Cerebellar cortex (tissue), 1 donor: ENCODE results near the gene CMSS1.

Source experiments
- DNase-seq: peaks from one replicate; pipeline ENCODE4 v3.0.0-alpha.2; 2015; ENCODE audit warnings: low spot score

CMSS1 gene

DNA sequence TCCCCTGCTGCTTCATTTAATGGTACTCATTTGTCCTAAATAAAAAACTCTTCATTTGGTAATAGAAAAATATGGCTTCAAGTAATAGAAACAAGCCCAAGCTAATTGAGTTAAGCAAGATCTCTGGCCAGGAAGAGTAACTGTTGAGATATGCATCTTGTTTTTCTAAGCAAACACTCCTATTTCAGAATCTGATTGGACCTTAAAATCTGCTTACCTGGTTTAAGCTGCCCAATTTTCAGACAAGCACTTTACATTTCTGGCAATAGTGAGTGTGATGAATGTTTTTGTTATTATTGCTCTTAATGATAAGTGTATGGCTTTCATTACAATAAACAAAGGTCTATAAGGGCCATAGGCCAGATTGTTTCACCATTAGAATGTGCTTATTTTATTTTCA lies 86.2 kb downstream of the CMSS1 start:
- DNase-seq: no peak

DNA sequence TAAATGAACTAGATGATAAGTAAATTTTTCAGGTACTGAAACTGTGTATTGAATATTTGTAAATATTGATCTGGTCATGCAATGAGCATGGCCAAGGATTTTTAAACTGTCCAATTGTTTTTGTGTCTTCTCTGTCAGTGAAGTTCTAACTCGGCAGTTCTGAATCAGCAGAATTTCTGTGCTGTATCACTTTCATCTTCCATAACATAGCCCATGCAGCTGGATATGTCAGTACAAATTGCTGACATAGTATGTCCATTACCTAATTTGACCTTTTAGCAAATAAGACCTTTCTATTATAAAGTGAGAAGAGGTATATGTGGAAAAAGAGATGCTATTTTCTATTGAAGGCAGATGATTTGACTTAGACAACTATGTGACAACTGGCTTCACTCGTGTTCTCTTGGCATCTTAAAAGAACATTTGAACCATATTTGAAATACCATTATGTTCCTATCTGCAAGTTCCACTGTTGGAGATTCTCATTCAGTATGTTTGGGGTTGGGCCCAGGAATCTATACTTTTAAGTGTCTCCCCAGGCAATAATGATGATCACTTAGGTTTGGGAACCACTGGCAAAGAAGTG lies 90.4 kb downstream of the CMSS1 start:
- DNase-seq: no peak

DNA sequence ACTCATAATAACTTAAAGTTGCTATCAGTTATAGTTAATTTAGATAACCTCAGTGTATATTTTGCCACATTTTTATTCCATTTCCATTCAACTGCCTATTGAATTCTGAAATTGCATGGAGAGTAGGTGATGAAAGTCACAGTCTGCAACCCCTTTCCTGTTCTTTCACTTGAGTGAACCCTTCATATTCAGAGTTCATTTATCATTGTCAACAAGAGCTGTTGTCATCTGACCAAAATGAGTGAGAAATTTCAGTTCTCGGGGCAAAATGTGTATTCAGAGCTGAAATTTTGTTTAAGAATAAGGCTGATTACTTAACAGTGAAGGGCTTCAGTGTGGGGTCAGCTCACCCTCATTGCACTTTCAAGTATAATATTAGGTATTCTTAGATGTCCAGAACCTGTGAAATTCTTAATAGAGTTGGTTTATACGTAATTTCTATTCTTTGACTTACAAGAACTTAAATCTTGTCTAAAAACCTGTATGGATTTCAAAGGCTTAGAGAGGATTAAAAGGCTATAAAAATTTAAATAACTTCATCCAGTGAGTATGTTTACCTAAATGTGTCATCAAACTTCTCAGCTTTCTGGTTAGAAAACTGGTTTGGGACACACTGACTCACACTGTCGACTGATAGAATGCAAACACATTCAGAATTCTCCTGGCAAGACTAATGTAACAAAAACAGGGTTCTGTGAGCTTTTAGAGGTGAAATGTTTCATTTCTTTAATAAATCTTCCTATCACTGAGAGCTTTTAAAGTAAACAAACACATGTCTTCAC lies 92.2 kb downstream of the CMSS1 start:
- no peak for DNase-seq

DNA sequence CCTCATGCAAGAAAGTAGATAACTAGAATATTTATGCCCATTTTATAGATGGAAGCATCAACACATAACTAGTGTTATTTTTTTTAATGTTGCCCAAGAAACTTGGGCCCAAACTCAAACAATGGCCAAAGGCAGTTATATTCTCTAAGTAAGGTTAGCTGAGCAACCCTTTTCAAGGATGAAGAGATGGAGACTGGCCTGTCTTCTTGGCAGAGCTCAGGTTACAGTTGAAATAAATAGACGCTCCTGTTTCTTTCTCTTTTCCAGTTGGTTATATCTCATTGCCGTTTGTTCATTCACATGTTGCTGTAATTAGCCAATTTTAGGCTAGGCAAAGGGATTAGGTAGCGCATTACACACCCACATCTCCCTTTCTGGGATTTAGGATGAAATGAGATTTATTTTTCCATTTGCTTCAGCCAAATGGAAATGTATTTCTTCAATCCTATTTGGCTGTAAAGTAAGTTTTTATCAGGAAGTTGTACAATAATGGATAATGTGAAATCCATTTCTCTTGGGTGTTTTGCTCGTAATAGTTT lies 93.2 kb downstream of the CMSS1 start:
- DNase-seq: no peak

DNA sequence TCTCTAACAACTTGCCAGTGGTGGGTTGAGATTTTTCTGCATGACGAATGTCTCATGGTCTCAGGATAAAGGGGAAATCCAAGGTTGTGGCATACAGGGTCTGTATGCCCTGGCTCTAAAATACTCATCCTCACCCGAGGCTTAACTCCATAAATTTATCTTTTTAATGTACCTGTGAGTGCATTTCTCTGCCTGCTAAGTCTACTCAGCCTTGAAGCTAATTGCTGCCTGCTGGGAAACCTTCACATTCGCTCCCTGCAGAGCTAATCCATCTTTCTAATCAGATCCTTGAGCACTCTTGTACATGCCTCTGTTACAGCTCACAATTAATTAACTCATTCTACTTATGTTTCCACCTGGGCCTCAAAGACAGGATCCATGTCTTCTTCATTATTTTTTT lies 93.8 kb downstream of the CMSS1 start:
- no peak for DNase-seq

DNA sequence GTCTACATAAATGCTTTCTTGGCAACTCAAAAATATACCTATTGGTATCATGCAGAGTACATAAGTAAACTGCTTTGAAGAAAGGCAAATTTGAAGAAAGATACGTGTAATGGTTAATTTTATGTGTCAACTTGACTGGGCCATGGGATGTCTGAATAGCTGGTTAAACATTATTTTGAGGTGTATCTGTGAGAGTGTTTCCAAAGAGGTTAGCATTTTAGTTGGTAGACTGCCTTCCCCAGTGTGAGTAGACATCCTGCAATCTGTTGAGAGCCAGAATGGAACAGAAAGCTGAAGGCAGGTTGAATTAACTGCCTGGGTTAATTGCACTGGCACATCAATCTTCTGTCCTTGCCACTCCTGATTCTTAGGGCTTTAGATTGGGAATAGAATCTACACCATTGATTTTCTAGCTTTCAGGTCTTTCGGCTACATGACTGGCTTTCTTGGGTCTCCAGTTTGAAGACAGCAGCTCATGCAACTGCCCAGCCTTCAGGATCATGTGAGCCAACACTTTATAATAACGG lies 98.3 kb downstream of the CMSS1 start:
- DNase-seq: no peak

DNA sequence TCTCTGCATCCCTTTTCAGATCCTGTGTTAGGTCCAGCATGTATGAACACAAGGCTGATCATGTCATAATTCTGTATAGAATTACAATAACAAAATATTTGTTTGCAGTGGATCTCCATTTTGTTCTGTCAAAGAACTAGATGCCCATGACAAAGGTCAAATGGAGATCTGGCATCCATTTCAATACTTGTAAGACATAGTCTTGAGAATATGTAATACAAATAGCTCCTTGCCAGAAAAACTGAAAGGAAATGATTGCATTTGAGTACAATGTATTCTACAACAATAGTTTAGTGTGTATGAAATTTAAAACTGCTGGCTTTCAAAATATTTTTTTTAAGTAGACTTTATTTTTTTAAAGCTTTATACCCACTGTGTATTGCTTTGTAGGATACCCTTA lies 101.1 kb downstream of the CMSS1 start:
- no peak for DNase-seq

DNA sequence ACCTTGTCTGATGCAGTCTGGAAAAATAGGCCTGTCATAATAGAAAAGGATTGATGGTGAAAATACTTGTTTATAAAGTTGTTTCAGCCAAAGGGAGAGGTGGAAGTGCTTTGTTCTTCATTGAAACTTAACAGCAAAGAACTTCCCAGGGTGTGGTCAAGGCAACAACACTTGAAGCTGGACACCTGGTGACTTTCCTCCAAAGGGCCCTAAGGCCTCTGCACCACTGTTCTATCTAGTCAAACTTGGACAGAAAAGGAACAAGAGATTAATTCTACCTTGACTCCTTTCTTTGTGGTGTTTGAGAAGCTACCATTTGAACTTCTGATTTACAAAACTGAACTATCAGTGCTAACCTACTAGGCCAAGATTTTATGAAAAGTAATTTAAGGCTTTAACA lies 102.0 kb downstream of the CMSS1 start:
- DNase-seq: no peak

DNA sequence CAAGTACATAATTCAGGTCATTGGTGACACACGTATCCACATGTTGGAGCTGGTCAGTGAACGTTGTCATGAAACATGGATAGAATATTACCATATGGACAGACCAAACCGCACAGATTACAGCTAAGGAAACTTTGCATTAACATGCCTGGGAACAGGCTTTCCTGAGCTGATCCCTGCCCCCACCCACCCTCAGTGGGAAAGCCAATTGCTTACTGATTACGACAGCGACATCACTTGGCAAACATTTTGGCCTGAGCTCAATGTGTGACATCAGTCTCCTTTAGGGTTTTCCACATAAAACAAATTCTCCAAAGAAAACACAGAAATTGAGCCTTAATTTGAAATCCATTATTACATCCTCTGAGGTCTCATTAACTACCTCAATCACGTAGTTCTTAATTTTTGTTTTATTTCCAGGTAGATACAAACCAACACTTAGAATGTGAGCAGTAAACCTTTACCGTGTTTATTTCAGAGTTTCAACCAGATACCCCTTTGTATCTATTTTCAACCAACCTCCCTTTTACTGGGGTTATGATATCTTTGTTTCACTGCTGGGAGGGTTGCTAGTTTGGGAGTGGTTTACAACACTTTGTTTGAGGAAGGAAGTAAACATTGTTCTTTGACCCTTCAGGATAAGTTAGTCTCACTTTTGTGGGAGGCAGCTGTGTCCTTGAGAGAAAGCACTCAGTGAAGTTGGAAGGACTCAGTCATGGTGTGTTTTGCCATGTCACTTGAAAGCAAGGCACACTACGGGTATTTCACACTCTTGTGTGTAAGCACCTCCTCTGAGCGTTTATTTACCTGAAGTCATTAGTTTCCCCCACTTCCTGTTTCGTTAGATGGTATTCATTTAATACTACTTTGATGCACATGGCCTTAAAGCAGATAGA lies 103.1 kb downstream of the CMSS1 start:
- DNase-seq: peak; percentile 43

DNA sequence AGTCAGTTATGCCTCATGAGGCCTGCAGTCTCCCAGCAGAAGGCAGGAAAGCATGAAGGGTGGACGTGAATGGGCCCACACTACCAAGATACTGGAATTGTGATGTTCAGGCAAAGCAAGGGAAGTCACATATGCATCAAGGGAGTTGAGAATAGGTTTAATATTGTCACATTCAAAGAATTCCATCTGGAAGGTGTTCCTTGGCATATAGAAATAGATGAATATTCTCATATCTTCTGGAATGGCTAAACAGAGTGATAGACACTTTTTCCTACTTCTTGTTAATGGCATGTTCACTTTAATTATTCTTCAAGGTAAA lies 103.7 kb downstream of the CMSS1 start:
- no peak for DNase-seq

DNA sequence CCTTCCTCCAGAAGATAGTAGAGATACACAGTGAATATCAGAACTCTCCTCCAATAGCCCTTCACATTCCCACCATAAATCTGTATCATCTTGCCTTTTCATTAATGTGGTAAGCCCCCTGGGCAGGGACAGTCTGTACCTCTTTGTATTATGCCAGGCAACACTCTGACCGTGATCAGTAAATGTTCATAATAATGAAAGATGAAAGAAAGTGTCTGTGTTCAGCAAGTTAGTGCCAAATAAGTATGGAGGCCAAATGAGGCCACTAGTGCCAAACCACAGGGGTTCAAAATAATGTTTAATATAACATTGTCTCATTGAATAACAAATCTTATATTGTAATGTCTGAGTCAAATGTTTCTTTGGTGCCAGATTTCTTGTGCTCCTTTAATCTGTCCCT lies 104.3 kb downstream of the CMSS1 start:
- peak; percentile 19 for DNase-seq

DNA sequence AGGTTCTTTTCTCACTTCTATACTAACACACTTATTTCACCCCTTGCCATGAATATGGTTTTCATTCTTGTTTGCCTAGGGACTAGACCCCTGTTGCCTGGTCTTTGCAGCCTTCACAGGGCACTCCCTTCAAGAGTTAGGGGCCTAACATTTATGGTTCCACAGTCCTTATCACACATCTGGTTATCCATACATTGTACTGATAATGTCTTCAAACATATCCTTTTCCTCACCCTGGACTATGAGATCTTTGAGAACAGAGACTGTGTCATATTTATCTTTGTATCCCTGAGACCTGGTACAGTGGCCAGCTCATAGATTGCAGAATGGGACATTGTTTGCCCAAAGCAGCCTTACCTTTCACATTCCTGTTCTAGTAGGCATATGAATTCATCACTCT lies 106.2 kb downstream of the CMSS1 start:
- DNase-seq: no peak

DNA sequence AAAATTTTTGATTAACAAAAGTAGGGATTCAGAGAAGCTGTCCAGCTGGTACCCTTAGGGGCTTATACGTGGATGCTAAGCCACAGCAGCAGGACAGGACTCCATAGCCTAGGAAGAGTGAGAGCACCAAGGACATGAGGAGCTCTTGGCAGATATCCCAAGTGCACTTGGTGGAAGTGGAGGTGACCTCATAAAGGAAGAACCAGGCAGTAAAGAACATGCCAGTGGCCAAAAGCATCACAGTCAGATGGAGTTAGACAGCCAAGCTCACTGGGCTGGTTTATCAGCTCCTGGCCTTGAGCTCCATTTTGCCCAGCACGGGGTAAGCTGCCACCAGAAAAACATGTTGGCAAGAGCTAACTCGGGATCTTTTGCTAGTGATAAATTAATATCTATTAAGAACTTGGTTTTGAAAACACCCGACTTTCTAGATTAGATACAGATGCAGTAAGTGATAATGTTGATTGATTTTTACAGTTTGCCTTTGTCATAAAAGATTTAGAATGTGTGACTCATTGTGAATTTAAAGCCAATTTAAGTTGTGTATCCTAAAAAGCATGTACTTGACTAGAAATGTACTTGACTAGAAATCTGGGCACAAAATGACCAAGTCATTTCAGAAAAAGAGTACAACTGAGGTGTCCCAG lies 108.0 kb downstream of the CMSS1 start:
- DNase-seq: peak; percentile 91

DNA sequence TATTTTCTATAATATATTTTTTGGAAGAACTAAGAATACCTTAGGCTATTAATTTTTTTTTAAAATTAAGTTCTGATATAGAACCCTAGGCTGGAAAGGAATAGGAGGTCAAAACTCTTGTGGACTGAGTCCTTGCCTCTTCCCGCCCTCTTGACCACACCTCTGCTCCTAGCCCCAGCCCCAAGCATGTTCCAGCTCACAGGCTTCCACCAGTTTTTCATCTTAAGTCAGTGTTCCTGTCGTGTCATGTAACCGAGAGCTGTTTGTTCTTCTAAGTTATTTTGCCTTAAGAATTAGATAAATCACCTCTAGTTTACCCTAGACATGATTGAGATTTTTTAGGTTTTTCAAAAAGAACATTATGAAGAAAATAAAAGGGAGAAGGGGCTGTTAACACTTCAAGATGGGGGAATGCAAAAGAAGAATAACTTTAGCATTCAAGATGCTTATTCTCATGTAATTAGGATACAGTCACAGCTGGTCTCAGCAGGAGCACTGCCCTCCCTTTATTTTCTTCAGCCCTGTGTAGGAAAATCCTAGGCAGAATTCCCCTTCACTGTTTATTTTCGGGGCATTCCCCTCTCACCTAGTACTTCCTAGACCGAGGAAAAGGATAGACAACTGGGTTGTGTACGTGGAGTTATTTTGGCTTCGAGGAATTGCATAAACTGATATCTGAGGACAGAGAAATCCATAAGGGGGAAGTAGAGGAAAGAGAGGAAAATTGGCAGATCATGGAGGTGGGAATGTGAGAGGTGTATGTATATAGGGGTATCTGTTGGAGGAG lies 110.2 kb downstream of the CMSS1 start:
- DNase-seq: no peak

DNA sequence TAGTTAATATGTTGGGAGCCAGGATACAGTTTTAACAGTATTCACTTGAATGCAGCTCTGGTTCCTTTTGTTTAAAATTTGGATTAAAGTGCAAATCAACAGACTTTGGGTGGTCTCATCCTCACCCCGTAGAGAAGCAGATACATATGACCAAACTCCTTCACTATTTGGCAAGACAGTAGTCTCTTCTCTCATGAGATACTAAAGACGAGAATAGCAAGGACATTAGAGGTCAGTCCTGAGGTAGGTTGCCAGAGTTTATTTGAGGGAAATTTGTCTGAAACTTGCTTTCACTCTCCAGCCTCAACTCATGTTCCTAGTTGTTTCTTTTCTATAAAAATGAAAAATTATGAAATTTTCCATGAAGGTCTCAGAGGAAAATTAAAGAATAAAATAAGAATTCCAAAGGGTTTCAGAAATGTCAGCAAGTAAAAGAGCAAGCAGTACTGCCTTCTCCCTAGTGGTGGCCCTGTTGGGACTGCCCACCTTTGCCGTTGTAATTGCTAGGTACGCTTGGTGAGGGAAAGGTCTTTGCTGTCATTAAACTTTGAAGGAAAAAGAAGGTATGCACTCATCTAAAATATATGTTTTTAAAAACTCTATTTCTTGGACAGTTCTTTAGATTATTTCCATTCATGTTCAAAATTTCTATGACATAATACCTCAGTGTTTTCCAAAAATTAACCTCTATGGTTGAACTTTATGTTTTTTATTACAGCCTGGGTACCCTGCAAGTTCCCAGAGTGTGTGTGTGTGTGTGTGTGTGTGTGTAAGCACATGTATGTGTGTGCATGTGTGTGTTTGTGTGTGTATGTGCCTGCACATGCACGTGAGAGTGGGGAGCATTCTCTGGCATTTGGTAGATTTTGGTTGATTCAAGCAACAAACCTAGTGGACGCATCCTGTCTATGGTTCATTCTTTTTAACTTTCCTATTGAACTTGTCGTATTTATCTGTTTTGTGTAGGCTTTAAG lies 111.4 kb downstream of the CMSS1 start:
- DNase-seq: no peak

DNA sequence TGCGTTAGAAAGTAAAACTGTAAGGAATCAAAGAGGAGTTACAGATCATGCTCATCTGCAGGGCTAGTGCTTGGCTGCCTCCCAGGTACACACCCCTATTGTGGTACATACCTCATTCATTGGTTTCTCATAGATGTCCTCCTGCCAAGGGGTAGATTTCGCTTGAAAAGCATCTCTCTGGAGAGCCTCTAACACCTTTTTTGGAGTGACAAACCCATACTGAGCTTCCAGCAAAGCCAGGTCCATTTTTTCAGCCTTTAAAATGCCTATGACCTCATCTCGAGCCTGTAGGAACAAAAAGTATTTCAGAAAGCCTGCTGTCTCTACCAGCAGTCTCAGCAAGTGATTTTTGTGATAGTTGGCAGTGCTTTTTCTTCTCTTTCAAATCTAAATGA lies 112.1 kb downstream of the CMSS1 start:
- DNase-seq: peak; percentile 77

DNA sequence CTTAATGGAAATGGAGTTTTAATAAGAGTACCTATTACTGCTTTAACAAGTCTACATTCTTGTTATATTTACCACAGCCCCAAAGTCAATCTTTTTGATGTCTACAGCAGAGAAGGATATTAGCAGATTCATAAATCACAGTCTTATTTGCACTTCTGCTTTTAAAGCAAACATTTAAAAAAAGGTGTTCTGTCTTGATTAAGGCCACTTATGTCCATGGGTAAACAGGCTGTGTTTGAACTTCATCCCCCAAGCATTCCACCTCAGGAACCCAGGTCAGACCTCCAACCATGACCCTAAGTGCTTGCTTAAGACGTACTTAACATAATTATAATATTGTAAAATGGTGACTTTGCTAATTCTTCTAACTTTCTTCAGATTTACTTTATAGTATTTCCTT lies 113.4 kb downstream of the CMSS1 start:
- DNase-seq: no peak

DNA sequence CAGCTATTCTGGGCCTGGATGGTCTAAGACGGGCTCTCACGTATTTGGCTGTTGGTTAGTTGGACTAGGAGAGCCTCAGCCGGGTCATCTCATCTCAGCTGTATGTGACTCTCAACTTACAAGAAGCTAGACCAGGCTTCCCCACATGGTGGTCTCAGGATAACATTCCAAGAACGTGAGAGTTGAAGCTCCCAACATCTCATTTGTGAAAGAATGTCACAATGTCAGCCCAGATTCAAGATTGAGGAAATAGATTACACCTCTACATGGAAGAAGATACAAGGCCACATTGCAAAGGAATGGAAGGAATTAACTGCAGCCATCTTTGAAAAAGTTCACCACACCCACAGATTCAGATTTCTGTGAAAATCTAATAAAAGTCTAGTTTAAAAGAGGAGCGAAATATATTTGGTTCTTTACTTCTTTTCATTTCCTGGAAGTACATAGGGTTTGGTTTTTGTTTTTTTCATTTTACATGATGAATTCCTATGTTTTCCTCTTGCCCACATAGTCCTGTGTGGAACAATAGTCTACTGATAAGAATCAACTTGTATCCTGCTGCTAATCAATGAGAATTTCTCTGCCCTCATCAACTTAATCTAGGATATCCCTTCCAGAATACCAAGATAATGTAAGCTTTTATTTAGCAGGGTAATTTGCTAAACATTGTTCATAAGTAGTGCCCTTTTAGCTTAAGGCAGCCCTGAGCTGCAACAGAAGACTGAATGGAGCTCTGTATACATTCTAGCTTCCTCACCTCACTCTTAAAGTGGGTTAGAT lies 116.5 kb downstream of the CMSS1 start:
- no peak for DNase-seq
